HepG2 (cell line): ENCODE results near the gene SKI. TPM values are rescaled to one million over a fixed set of nuclear protein-coding genes. Genes with fewer than 3 reads are reported as not detected.

Source experiments
- AGO1 ChIP-seq: fragments of 200-400 bp; formaldehyde crosslinking; IDR thresholded peaks from 2 replicates; pipeline ENCODE4 v1.6.1; 2017; ENCODE audit warnings: mild to moderate bottlenecking, low read depth, low read length, moderate library complexity; ENCODE audit not compliant: poor library complexity, severe bottlenecking
- ATF1 ChIP-seq: IDR thresholded peaks from 2 replicates; pipeline ENCODE4 v1.6.1; 2016; ENCODE audit warnings: mild to moderate bottlenecking, control low read depth
- CAMTA2 ChIP-seq: sonication (generic); formaldehyde crosslinking; IDR thresholded peaks from 2 replicates; pipeline ENCODE4 v1.4.0; 2020; ENCODE audit warnings: mild to moderate bottlenecking, missing genetic modification reagents, borderline replicate concordance
- FOXA1 ChIP-seq, 2 experiments: fragments of 450-650 bp in 1 of 2; sonication (generic) in 1 of 2; formaldehyde crosslinking in 1 of 2; IDR thresholded peaks; 2 replicates each; pipeline versions ENCODE4 v1.4.0 to v1.6.1; 2016 to 2020; ENCODE audit warnings: missing genetic modification reagents in 1 of 2
- HES4 ChIP-seq: sonication (generic); formaldehyde crosslinking; IDR thresholded peaks from 2 replicates; pipeline ENCODE4 v1.9.0; 2021; ENCODE audit warnings: mild to moderate bottlenecking, missing genetic modification reagents, borderline replicate concordance
- HNRNPK ChIP-seq: fragments of 200-400 bp; formaldehyde crosslinking; IDR thresholded peaks from 2 replicates; pipeline ENCODE4 v1.6.1; 2018; ENCODE audit warnings: low read length, low read depth, moderate library complexity, mild to moderate bottlenecking; ENCODE audit not compliant: poor library complexity, severe bottlenecking
- RCOR2 ChIP-seq: IDR thresholded peaks from 2 replicates; pipeline ENCODE4 v1.6.1; 2016; ENCODE audit warnings: missing biosample characterization, missing genetic modification reagents
- TEAD2 ChIP-seq: sonication (generic); formaldehyde crosslinking; IDR thresholded peaks from 2 replicates; pipeline ENCODE4 v1.9.0; 2021; ENCODE audit warnings: missing genetic modification reagents
- ZFYVE20 ChIP-seq: sonication (generic); formaldehyde crosslinking; IDR thresholded peaks from 2 replicates; pipeline ENCODE4 v1.8.0; 2023; ENCODE audit warnings: low read depth, mild to moderate bottlenecking, moderate library complexity, missing genetic modification reagents, borderline replicate concordance
- ZNF616 ChIP-seq: sonication (generic); formaldehyde crosslinking; IDR thresholded peaks from 2 replicates; pipeline ENCODE4 v1.5.0; 2020; ENCODE audit warnings: low read depth, mild to moderate bottlenecking, missing genetic modification reagents
- ZNF703 ChIP-seq: sonication (generic); formaldehyde crosslinking; IDR thresholded peaks from 2 replicates; pipeline ENCODE4 v1.5.1; 2020; ENCODE audit warnings: missing genetic modification reagents, mild to moderate bottlenecking, moderate library complexity, borderline replicate concordance
- ZNF749 ChIP-seq: sonication (generic); formaldehyde crosslinking; IDR thresholded peaks from 2 replicates; pipeline ENCODE4 v1.8.0; 2022; ENCODE audit warnings: mild to moderate bottlenecking, missing genetic modification reagents, moderate library complexity, borderline replicate concordance
- ZNF816 ChIP-seq: sonication (generic); formaldehyde crosslinking; IDR thresholded peaks from 2 replicates; pipeline ENCODE4 v1.8.0; 2022; ENCODE audit warnings: missing genetic modification reagents, mild to moderate bottlenecking, borderline replicate concordance
- ZNF891 ChIP-seq: sonication (generic); formaldehyde crosslinking; IDR thresholded peaks from 2 replicates; pipeline ENCODE4 v1.5.0; 2020; ENCODE audit warnings: mild to moderate bottlenecking, missing genetic modification reagents
- polyA plus RNA-seq, 8 experiments: library from polyadenylated mRNA; depleted of rRNA in 3 of 8; stranded (reverse) in 7 of 8; unstranded in 1 of 8; fragments of >200 nt; fragmentation: Illumina TruSeq in 4 of 8; extraction: Trizol in 4 of 8; gene quantifications; 2 replicates each; pipeline versions ENCODE4 v1.2.1 to v1.2.3, GENCODE V29; 2011 to 2016; ENCODE audit warnings: low read depth in 4 of 8, missing spikeins in 1 of 8, mixed read lengths in 1 of 8; ENCODE audit not compliant: insufficient read depth in 1 of 8
- total RNA-seq, 5 experiments: library from RNA; depleted of rRNA; stranded (reverse); fragments of >200 nt; fragmentation: Illumina TruSeq; extraction: Trizol; gene quantifications; 2 replicates each; pipeline ENCODE4 v1.2.3, GENCODE V29; 2016; ENCODE audit warnings: low read depth in 1 of 5
- TF ChIP-seq, protein P1 (sequence below): IDR thresholded peaks from 2 replicates; pipeline ENCODE4 v1.6.1; 2016; ENCODE audit warnings: low read depth, missing genetic modification reagents, missing compliant biosample characterization
- TF ChIP-seq, protein P2 (sequence below): IDR thresholded peaks from 2 replicates; pipeline ENCODE4 v1.6.1; 2016; ENCODE audit warnings: missing biosample characterization, missing genetic modification reagents, low read depth
- TF ChIP-seq, protein P3 (sequence below): sonication (generic); formaldehyde crosslinking; IDR thresholded peaks from 2 replicates; pipeline ENCODE4 v1.4.0; 2020; ENCODE audit warnings: mild to moderate bottlenecking, missing genetic modification reagents
- TF ChIP-seq, protein P4 (sequence below): sonication (generic); formaldehyde crosslinking; IDR thresholded peaks from 2 replicates; pipeline ENCODE4 v1.4.0; 2020; ENCODE audit warnings: low read depth, mild to moderate bottlenecking, missing genetic modification reagents

Gene SKI
- total and polyA plus RNA-seq, 2 of the 13 experiments (the other 11 are each of a cell fraction or from before 2014, with no cell fraction given), result 4.7 to 6.9 TPM

DNA sequence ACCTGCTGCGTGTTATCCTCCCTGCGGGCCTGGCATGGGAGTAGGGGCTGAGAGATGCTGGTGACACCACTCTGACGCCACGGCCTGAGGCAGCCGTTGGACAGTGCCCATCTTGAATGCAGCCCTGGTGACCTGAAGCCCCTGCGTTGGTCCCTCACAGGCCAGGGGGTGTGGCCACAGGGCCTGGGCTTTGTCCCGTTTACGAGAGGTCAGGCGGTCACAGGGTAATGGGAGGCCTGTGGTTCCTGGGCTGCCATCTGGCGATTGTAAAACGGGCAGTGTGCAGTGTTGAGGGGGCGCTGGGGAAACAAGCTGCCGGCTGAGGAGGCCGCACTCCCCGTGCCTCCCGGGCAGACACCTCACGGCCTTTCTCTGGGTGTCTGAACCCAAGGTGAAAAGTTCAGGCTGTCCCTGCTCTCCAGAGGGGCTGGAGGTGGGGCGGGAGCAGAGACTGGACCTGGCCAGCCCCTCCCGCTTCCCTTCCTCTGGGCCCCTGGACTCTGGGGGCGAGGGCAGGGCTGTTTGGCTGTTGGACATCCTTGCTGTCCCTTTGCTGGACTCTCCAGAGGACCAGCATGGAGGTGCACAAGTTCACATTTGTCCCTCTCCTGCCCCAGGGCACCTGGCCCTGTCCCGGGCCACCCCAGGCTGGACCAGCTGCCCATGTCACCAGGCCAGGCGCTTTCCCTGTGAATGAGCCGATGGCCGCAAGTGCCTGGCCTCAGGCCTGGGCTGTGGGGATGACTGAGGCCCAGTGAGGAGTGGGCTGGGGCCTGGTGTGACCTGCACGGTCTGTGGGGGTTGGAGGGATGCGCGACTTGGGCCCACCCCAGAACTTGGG lies 42.4 kb downstream of the SKI start (continued):
- TF ChIP-seq, protein P1, sequence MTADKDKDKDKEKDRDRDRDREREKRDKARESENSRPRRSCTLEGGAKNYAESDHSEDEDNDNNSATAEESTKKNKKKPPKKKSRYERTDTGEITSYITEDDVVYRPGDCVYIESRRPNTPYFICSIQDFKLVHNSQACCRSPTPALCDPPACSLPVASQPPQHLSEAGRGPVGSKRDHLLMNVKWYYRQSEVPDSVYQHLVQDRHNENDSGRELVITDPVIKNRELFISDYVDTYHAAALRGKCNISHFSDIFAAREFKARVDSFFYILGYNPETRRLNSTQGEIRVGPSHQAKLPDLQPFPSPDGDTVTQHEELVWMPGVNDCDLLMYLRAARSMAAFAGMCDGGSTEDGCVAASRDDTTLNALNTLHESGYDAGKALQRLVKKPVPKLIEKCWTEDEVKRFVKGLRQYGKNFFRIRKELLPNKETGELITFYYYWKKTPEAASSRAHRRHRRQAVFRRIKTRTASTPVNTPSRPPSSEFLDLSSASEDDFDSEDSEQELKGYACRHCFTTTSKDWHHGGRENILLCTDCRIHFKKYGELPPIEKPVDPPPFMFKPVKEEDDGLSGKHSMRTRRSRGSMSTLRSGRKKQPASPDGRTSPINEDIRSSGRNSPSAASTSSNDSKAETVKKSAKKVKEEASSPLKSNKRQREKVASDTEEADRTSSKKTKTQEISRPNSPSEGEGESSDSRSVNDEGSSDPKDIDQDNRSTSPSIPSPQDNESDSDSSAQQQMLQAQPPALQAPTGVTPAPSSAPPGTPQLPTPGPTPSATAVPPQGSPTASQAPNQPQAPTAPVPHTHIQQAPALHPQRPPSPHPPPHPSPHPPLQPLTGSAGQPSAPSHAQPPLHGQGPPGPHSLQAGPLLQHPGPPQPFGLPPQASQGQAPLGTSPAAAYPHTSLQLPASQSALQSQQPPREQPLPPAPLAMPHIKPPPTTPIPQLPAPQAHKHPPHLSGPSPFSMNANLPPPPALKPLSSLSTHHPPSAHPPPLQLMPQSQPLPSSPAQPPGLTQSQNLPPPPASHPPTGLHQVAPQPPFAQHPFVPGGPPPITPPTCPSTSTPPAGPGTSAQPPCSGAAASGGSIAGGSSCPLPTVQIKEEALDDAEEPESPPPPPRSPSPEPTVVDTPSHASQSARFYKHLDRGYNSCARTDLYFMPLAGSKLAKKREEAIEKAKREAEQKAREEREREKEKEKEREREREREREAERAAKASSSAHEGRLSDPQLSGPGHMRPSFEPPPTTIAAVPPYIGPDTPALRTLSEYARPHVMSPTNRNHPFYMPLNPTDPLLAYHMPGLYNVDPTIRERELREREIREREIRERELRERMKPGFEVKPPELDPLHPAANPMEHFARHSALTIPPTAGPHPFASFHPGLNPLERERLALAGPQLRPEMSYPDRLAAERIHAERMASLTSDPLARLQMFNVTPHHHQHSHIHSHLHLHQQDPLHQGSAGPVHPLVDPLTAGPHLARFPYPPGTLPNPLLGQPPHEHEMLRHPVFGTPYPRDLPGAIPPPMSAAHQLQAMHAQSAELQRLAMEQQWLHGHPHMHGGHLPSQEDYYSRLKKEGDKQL (CRISPR knock-in tag), result no peak
- no peak for TF ChIP-seq CAMTA2 (CRISPR knock-in tag)
- no peak for TF ChIP-seq ATF1 (CRISPR knock-in tag)
- TF ChIP-seq ZNF703 (CRISPR knock-in tag), result peak; percentile 62
- TF ChIP-seq, protein P2, sequence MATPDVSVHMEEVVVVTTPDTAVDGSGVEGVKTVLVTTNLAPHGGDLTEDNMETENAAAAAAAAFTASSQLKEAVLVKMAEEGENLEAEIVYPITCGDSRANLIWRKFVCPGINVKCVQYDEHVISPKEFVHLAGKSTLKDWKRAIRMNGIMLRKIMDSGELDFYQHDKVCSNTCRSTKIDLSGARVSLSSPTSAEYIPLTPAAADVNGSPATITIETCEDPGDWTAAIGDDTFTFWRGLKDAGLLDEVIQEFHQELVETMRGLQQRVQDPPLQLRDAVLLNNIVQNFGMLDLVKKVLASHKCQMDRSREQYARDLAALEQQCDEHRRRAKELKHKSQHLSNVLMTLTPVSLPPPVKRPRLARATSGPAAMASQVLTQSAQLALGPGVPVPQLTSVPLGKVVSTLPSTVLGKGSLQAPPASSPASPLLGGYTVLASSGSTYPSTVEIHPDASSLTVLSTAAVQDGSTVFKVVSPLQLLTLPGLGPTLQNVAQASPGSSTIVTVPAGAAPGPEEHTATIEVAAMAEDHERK, result no peak
- TF ChIP-seq, protein P3, sequence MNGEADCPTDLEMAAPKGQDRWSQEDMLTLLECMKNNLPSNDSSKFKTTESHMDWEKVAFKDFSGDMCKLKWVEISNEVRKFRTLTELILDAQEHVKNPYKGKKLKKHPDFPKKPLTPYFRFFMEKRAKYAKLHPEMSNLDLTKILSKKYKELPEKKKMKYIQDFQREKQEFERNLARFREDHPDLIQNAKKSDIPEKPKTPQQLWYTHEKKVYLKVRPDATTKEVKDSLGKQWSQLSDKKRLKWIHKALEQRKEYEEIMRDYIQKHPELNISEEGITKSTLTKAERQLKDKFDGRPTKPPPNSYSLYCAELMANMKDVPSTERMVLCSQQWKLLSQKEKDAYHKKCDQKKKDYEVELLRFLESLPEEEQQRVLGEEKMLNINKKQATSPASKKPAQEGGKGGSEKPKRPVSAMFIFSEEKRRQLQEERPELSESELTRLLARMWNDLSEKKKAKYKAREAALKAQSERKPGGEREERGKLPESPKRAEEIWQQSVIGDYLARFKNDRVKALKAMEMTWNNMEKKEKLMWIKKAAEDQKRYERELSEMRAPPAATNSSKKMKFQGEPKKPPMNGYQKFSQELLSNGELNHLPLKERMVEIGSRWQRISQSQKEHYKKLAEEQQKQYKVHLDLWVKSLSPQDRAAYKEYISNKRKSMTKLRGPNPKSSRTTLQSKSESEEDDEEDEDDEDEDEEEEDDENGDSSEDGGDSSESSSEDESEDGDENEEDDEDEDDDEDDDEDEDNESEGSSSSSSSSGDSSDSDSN (CRISPR knock-in tag), result peak; percentile 77
- TF ChIP-seq HNRNPK, result no peak
- TF ChIP-seq AGO1, result no peak
- TF ChIP-seq ZNF616 (CRISPR knock-in tag), result no peak
- TF ChIP-seq FOXA1 (IDR thresholded peaks at IDR 0.05), result no peak
- no peak for TF ChIP-seq FOXA1 (CRISPR knock-in tag; IDR thresholded peaks at IDR 0.05)
- no peak for TF ChIP-seq ZNF891 (CRISPR knock-in tag)
- no peak for TF ChIP-seq HES4 (CRISPR knock-in tag)
- TF ChIP-seq, protein P4, sequence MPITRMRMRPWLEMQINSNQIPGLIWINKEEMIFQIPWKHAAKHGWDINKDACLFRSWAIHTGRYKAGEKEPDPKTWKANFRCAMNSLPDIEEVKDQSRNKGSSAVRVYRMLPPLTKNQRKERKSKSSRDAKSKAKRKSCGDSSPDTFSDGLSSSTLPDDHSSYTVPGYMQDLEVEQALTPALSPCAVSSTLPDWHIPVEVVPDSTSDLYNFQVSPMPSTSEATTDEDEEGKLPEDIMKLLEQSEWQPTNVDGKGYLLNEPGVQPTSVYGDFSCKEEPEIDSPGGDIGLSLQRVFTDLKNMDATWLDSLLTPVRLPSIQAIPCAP (CRISPR knock-in tag), result no peak
- no peak for TF ChIP-seq RCOR2 (CRISPR knock-in tag)
- no peak for TF ChIP-seq ZNF749 (CRISPR knock-in tag)
- TF ChIP-seq ZNF816 (CRISPR knock-in tag), result no peak
- TF ChIP-seq TEAD2 (CRISPR knock-in tag), result no peak
- TF ChIP-seq ZFYVE20 (CRISPR knock-in tag), result no peak
